SK-N-SH treated with all-trans-retinoic acid at 6 μM for 48 hours (cell line): ENCODE measurements around the gene ADGB.

Experiments used
- ARNTL ChIP-seq: fragments of 450-650 bp; formaldehyde crosslinking; IDR thresholded peaks from 2 replicates; pipeline ENCODE4 v1.5.0; 2020; ENCODE audit warnings: low read depth, mild to moderate bottlenecking, moderate library complexity, borderline replicate concordance
- BACH2 ChIP-seq: fragments of 250-450 bp; sonication (Bioruptor Pico); IDR thresholded peaks from 2 replicates; pipeline ENCODE4 v1.9.0; 2021; ENCODE audit warnings: mild to moderate bottlenecking, borderline replicate concordance
- GLIS3 ChIP-seq: fragments of 250-450 bp; sonication (Bioruptor Pico); IDR thresholded peaks from 2 replicates; pipeline ENCODE4 v1.5.0; 2020; ENCODE audit warnings: mild to moderate bottlenecking, moderate library complexity
- ISL1 ChIP-seq: fragments of 250-450 bp; sonication (Bioruptor Pico); IDR thresholded peaks from 2 replicates; pipeline ENCODE4 v2.1.2; 2022; ENCODE audit warnings: mild to moderate bottlenecking, moderate library complexity
- RARB ChIP-seq: fragments of 250-450 bp; sonication (Bioruptor Pico); IDR thresholded peaks from 2 replicates; pipeline ENCODE4 v1.8.0; 2021; ENCODE audit warnings: mild to moderate bottlenecking, moderate library complexity
- ZFP3 ChIP-seq: fragments of 250-450 bp; sonication (Bioruptor Pico); IDR thresholded peaks from 2 replicates; pipeline ENCODE4 v1.5.0; 2020; ENCODE audit warnings: mild to moderate bottlenecking, moderate library complexity
- ZFP30 ChIP-seq: fragments of 450-650 bp; formaldehyde crosslinking; IDR thresholded peaks from 2 replicates; pipeline ENCODE4 v1.5.0; 2022; ENCODE audit warnings: mild to moderate bottlenecking, moderate library complexity
- ZNF565 ChIP-seq: fragments of 450-650 bp; formaldehyde crosslinking; conservative IDR thresholded peaks from 2 replicates; pipeline ENCODE4 v1.5.0; 2020; ENCODE audit warnings: low read depth, mild to moderate bottlenecking, moderate library complexity
- ZNF8 ChIP-seq: fragments of 450-650 bp; formaldehyde crosslinking; IDR thresholded peaks from 2 replicates; pipeline ENCODE4 v1.5.0; 2020; ENCODE audit warnings: mild to moderate bottlenecking, moderate library complexity
- TF ChIP-seq, protein P1 (sequence below): fragments of 250-450 bp; sonication (Bioruptor Pico); IDR thresholded peaks from 2 replicates; pipeline ENCODE4 v1.8.0; 2020; ENCODE audit warnings: mild to moderate bottlenecking, moderate library complexity, borderline replicate concordance
- TF ChIP-seq, protein P2 (sequence below): fragments of 250-450 bp; sonication (Bioruptor Pico); IDR thresholded peaks from 2 replicates; pipeline ENCODE4 v1.5.1; 2020; ENCODE audit warnings: low read depth, mild to moderate bottlenecking, moderate library complexity

DNA sequence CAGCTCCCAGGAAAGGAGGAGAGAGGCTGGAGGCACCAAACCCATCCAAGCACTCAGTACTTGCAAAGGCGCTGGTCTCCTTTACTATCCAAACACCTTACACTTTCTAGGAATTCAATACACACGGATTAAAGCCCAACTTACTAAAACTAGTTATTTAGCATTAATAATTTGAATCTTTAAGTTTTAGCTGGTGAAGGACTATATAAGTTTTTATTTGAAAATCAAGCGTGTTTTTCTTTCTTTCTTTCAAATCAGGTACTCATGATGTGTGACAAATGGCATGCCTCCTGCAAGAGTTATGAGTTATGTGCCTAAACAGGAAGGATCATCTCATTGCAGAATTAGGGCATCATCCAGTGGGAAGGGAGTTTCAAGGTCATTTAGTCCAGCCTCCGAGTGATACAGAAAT lies 263.7 kb downstream of the ADGB start:
- TF ChIP-seq GLIS3 (CRISPR knock-in tag) (no peak), BACH2 (CRISPR knock-in tag) (no peak), ZNF8 (CRISPR knock-in tag) (no peak), ISL1 (CRISPR knock-in tag) (no peak), ARNTL (CRISPR knock-in tag) (no peak), ZFP30 (CRISPR knock-in tag) (no peak), RARB (CRISPR knock-in tag) (no peak), ZFP3 (CRISPR knock-in tag) (no peak), ZNF565 (CRISPR knock-in tag) (no peak)
- TF ChIP-seq, protein P1, sequence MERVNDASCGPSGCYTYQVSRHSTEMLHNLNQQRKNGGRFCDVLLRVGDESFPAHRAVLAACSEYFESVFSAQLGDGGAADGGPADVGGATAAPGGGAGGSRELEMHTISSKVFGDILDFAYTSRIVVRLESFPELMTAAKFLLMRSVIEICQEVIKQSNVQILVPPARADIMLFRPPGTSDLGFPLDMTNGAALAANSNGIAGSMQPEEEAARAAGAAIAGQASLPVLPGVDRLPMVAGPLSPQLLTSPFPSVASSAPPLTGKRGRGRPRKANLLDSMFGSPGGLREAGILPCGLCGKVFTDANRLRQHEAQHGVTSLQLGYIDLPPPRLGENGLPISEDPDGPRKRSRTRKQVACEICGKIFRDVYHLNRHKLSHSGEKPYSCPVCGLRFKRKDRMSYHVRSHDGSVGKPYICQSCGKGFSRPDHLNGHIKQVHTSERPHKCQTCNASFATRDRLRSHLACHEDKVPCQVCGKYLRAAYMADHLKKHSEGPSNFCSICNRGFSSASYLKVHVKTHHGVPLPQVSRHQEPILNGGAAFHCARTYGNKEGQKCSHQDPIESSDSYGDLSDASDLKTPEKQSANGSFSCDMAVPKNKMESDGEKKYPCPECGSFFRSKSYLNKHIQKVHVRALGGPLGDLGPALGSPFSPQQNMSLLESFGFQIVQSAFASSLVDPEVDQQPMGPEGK (CRISPR knock-in tag), result no peak
- TF ChIP-seq, protein P2, sequence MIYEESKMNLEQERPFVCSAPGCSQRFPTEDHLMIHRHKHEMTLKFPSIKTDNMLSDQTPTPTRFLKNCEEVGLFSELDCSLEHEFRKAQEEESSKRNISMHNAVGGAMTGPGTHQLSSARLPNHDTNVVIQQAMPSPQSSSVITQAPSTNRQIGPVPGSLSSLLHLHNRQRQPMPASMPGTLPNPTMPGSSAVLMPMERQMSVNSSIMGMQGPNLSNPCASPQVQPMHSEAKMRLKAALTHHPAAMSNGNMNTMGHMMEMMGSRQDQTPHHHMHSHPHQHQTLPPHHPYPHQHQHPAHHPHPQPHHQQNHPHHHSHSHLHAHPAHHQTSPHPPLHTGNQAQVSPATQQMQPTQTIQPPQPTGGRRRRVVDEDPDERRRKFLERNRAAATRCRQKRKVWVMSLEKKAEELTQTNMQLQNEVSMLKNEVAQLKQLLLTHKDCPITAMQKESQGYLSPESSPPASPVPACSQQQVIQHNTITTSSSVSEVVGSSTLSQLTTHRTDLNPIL (CRISPR knock-in tag), result no peak
